ENCODE results near the gene ROBO2. TPM values are rescaled to one million over a fixed set of nuclear protein-coding genes. Genes with fewer than 3 reads are reported as not detected.

Gene ROBO2
- total RNA-seq, 1 donor from 2014 or later, result 1.1 TPM

DNA sequence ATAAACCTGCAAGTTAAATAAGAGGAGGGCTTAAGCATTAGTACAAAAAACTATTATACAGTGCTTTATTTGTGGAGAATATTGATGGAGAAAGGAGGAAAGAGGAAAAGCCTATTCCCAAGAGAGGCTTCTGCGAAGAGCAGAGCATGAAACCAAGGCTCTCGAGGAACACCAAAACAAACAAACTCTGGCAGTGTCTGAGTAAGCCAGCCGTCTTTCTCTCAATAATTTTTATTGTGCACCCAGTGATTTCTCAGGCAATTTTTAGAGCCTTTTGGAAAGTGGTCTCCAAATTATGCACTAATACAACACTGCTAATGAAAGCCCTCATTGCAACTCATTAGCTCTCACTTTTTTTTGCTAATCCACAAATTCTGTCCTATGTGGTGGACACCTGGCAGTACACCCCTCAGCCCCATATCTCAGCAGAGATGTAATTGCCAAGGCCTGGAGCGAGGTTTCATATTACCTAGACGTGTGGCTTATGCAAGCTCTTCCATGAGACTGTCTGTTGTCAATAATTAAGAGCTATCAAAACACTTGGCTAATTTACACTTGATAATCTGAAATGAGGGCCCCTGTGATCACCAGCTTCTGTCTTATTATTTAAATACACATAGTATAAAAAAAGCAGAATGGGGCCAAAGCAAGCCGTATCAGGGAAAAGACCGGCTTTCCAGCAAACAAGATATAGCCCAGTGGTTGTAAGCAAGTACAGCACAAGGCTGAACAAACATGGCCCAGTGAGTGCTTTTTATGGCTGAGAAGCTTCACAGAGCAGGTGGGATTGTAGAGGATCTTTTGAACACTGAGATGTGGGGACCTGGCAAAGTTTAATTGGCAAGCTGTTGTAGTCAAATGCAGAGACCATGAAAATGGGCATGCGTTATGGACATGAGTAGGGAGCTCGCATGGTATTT lies 216.9 kb downstream of the ROBO2 start:
- DNase-seq (ENCODE audit: low read depth), result no peak

DNA sequence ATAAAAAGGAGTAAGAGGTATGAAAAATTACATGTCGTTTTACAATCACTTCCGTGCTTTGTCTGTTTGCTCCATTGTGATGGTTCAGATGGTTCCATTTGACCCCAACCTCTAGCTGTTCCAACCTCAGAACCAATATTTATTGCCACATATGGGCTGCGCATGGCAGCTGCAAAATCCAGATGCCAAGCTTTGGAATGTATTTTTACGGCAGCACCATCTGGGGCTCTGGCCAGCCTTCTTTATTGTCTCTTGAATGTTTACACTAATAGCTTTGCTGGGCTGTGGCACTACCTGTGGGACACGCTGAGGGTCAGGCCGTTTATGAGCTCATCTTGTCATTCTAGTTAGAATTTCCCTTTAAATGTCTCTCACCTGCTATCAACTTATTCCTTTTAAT lies 219.8 kb downstream of the ROBO2 start:
- no peak for DNase-seq (ENCODE audit: low read depth)

GRCh38 chr3:77262361-77262760 lies 222.5 kb downstream of the ROBO2 start:
- DNase-seq (ENCODE audit: low read depth), result no peak

DNA sequence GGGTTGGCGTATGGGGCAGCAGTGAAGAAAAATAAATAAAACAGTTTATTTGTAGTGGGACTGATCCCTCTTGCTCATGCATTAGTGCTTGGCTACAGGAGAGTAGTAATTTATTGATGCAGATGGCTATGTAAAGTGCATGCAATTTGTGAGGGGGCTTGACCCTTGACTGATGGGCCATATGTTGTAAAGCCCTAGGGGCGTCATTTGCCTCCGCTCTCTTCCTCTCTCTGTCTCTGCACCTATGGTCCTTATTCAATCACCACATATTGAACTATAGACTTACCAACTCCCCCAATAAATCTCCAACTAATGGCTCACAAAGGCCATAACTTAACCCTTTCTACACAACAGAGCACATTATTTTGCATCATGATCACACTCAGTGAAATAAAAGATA lies 227.7 kb downstream of the ROBO2 start:
- no peak for DNase-seq (ENCODE audit: low read depth)

GRCh38 chr3:77271306-77271705 lies 231.4 kb downstream of the ROBO2 start:
- no peak for DNase-seq (ENCODE audit: low read depth)

DNA sequence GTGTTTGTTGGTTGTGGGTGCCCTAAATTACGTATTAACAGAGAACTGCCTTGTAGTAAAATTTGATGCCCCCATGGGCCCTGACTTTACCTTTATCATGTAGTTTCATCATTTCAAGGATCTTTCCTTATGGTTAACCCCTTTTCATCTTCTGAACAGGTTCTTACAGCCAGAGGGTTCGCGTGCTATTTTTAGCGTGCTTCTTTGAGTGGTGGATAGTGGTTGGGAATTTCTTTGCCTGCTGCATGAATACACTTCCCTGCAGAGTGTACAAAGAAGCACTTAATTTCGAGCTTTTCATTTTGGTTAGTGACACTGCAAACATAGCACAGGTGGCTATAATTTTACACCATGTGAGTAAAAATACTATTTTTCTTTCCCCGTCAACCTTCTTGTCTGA lies 231.8 kb downstream of the ROBO2 start:
- no peak for DNase-seq (ENCODE audit: low read depth)

GRCh38 chr3:77279276-77279675 lies 239.4 kb downstream of the ROBO2 start:
- no peak for DNase-seq (ENCODE audit: low read depth)

DNA sequence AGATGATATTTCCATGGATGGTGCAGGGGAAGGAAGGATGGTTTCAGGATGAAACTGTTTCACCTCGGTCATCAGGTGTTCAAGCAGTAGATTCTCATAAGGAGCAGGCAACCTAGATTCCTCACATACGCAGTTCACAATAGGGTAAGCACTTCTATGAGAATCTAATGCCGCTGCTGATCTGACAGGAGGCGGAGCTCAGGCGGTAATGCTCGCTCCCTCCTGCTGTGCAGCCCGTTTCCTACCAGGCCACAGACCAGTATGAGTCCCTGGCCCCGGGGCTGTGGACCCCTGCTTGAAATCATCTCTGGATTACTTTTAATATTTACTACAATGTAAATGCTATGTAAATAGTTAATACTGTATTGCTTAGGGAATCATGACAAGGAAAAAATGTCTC lies 241.8 kb downstream of the ROBO2 start:
- DNase-seq (ENCODE audit: low read depth), result no peak

DNA sequence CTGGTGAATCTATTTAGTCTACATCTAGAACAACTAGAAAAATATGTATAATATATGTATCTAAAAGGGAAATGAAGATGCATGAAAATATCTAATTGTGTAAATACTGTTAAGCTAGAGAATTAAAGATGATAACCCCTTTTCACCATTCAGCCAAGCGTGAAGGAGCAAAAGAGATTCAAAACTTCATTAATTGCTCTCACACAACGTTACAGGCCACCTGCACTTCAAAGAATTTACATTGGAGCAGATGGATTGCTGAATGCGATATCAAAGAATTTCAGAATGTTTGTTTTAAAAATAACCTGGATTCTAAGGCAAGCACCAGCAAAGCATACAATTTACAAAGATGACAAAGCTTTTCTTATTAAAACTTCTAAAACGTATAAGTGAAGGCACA lies 243.2 kb downstream of the ROBO2 start:
- no peak for DNase-seq (ENCODE audit: low read depth)

DNA sequence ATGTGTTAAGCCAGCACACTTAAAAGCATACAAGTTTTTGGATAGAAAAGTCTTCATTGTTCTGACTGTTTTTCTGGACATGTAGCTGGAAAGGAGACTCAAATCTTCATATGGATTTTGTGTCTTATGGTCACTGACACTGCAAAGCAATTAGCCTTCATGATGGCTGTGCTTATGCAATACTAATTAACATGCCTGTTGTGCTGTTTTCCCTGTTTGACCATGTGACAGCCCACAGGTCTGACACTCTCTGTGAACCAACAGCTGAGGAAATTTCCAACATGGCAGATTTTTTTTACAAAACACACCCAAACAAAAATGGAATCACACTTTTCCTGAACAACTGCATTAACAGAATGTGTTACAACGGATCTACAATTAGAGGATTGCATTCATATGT lies 248.4 kb downstream of the ROBO2 start:
- DNase-seq (ENCODE audit: low read depth), result peak; percentile 3

DNA sequence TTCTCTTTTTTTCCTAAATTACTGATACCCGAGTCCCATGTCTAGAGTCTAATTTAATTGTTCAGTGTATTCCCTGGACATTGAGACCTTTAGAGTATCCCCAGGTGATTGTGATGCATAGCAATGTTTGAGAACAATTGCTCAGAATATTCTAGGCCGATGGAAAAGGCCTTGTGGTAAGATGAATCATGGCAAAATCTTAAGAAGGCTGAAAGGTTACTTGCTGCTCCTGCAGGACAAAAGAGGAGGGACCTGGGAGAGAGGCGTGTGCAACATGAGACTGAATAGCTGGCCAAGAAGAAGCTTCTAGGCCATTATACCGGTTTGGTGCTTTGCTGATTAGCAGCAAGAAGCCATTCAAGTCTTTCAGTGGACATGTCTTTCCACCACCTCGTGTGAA lies 256.6 kb downstream of the ROBO2 start:
- peak; percentile 27 for DNase-seq (ENCODE audit: low read depth)

DNA sequence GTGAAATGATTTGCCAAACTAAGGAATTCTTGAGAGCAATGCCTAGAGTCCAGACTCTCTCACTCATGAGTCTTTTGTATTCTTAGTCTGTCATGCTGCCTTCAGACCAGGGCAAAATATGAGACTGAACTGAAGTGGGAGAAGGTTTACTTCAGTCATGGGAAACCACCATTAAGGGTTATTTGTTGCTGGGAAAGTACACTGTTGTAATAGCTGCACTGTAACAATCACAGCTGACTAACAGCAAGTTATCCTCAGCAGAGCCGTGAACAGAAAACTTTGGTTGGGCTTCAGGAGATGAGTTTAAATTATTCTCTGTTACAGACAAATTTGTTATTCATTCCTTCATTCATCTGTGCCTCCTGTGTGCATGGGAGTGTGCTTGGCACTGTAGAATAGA lies 258.5 kb downstream of the ROBO2 start:
- DNase-seq (ENCODE audit: low read depth), result peak; percentile 23

DNA sequence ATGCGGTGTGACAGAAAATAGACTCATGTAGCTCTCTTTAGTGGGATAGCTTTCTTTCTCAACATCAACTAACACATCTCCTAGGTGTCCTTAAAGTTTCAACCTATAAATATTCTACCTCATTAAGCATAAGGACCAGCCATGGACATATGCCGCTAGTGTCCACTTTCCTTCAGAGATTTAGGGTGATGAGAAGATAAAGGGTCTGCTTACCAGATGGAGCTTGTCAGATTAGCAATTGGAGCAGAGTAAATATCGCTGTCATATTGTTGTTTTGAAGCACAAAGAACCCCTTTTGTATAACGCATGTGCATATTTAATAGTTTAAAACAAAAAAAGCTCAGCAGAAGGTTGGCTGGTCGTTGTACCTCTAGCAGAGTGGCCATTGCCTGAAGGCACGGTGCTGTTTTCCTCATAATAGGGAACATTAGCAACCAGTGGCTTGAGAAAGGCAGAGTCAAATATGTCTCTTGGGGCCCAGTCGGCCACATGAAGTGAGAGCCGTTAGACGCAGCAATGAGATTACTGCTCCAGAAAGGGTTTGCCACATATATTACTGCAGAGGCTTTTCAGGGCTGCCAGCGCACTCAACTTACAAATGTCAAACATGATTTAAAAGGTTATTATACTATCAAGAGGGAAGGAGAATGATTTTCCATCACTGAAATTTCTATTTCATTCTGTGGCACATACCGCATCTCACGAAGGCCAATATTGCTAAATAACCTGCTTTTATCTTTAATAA lies 264.2 kb downstream of the ROBO2 start:
- no peak for DNase-seq (ENCODE audit: low read depth)

DNA sequence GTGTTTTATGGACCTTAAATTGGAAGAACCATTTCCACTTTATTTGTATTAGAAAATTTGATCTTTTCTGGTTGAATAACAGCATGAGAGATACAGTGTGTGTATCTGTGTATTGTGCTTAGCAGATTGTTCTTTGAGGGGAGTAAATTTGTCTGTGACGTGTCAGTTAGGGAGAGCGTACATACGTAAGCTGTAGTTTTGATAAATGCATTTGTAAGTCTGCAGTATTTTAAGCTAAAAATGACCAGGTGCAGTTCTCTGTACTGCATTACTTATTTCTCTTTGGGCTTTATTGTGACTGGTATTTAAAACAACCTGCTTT lies 264.8 kb downstream of the ROBO2 start:
- DNase-seq (ENCODE audit: low read depth), result no peak

- no peak for DNase-seq (ENCODE audit: low read depth)
Observed at GRCh38 chr3:77309460-77309859, 269.6 kb downstream of the ROBO2 start.

- DNase-seq (ENCODE audit: low read depth), result no peak
Observed at GRCh38 chr3:77313843-77314242, 273.9 kb downstream of the ROBO2 start.

- peak; percentile 6 for DNase-seq (ENCODE audit: low read depth)
Observed at GRCh38 chr3:77319711-77320110, 279.8 kb downstream of the ROBO2 start.

GRCh38 chr3:77320514-77320913 lies 280.6 kb downstream of the ROBO2 start:
- peak; percentile 64 for DNase-seq (ENCODE audit: low read depth)

GRCh38 chr3:77321646-77322045 lies 281.7 kb downstream of the ROBO2 start:
- no peak for DNase-seq (ENCODE audit: low read depth)

DNA sequence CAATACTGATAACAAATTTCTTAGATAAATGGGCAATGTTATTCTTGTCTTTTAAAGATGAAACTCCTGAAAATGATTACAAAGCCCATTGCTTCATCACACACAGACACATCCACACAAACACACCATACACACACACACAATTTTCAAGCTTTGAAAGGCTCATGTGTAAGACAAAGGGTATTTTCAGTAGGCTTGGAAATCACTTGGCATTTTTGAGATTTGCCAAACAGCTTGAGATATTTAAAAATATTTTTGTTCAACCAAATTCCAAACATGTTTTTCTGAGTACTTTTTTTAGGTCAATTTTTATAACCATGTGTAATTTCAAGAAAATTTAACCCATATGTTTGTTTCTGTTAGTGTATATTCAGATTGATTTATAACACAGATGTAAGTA lies 283.7 kb downstream of the ROBO2 start:
- DNase-seq (ENCODE audit: low read depth), result no peak

- no peak for DNase-seq (ENCODE audit: low read depth)
Observed at GRCh38 chr3:77324105-77324504, 284.2 kb downstream of the ROBO2 start.

DNA sequence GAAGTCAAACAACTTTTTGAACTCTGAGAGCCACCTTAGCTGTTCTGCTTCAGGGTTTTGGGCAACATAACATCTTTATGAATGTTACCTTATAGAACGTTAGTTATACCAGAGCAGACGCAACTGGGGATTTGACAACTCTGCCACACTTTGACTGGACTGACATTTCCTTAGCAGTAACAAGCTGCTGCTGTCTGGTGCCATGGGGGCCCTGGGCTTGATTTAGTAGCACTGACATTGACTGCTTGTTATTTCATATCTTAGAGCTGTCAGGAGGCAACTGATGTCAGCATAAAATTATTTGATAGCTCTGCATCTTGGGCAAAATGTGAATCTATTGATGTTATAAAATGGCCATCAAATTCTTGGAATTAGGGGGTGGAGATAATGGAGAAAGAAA lies 285.4 kb downstream of the ROBO2 start:
- no peak for DNase-seq (ENCODE audit: low read depth)

- DNase-seq (ENCODE audit: low read depth), result no peak
Observed at GRCh38 chr3:77325702-77326101, 285.8 kb downstream of the ROBO2 start.
